ENCODE data around the gene PHAX.

DNA sequence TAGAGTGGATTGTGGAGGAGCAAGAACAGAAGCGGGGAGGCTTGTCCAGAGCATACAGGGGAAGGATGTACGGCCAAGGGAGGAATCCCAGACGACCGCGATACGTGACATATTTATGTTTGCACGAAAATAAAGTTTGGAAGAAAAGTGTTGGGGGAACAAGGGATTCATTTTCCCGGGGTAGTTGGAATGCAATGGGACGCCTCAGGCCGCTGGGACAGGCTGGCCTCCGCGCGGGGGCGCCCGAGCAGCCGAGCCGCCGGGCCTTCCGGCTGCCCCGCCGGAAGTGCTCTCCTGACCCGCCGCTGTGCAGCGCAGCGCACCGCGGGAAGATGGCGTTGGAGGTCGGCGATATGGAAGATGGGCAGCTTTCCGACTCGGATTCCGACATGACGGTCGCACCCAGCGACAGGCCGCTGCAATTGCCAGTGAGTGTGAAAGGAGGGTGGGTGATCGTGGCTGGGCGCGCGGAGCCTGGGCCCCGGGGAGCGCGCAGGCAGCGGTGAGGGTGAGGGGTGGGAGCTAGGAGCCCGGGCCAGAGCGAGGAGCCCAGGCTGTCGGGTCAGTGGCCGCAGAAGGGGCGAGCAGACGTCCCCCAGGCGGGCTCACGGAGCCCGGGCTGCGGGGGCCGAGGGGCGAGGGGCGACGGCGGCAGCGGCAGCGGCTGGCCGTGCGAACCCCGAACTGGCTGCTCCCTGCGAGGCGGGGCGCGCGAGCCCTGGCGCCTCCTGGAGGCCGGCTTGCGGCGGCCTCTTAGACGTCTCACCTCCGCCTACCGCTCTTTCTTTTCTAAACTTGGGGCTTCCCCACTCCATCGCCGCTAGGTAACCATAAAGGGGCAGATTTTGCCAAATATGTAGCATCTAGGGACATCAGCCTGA lies at the start of gene PHAX:
- TF ChIP-seq, protein P1, sequence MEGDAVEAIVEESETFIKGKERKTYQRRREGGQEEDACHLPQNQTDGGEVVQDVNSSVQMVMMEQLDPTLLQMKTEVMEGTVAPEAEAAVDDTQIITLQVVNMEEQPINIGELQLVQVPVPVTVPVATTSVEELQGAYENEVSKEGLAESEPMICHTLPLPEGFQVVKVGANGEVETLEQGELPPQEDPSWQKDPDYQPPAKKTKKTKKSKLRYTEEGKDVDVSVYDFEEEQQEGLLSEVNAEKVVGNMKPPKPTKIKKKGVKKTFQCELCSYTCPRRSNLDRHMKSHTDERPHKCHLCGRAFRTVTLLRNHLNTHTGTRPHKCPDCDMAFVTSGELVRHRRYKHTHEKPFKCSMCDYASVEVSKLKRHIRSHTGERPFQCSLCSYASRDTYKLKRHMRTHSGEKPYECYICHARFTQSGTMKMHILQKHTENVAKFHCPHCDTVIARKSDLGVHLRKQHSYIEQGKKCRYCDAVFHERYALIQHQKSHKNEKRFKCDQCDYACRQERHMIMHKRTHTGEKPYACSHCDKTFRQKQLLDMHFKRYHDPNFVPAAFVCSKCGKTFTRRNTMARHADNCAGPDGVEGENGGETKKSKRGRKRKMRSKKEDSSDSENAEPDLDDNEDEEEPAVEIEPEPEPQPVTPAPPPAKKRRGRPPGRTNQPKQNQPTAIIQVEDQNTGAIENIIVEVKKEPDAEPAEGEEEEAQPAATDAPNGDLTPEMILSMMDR (optimal IDR thresholded peaks at IDR 0.05 in 1 of 3, IDR thresholded peaks at IDR 0.05 in 1 of 3, conservative IDR thresholded peaks at IDR 0.05 in 1 of 3; ENCODE audit: extremely low read depth in 1 of 3, insufficient read depth in 2 of 3, low read length in 3 of 3): peak; percentile 73 to 84 (median 75)
- no peak for TF ChIP-seq EZH2 (IDR thresholded peaks at IDR 0.05; ENCODE audit: low read length)
